Measurements from ENCODE around the gene AHRR.
"Not testable (repeated sequence)": the region's sequence is repeated elsewhere in the genome, so short reads cannot be mapped to it uniquely, and the experiment has no call there.

The AHRR gene

GRCh38 chr5:475704-476101 is 154.2 kb downstream of the AHRR start:
- DNase-seq (ENCODE audit: low spot score): no peak

- no peak for DNase-seq (ENCODE audit: low spot score)
Measured at GRCh38 chr5:476102-476813, 154.7 kb downstream of the AHRR start.

- no peak for DNase-seq (ENCODE audit: low spot score)
Measured at GRCh38 chr5:476814-477175, 155.3 kb downstream of the AHRR start.

- DNase-seq (ENCODE audit: low spot score): no peak
Measured at GRCh38 chr5:477247-477646, 155.7 kb downstream of the AHRR start.

GRCh38 chr5:477871-478270 is 156.4 kb downstream of the AHRR start:
- no peak for DNase-seq (ENCODE audit: low spot score)

GRCh38 chr5:478369-478981 is 157.0 kb downstream of the AHRR start:
- no peak for DNase-seq (ENCODE audit: low spot score)

- DNase-seq (ENCODE audit: low spot score): no peak
Measured at GRCh38 chr5:478982-479535, 157.5 kb downstream of the AHRR start.

- no peak for DNase-seq (ENCODE audit: low spot score)
Measured at GRCh38 chr5:479566-480319, 158.2 kb downstream of the AHRR start.

GRCh38 chr5:481347-481746 is 159.8 kb downstream of the AHRR start:
- DNase-seq (ENCODE audit: low spot score): no peak

GRCh38 chr5:482021-482420 is 160.5 kb downstream of the AHRR start:
- no peak for DNase-seq (ENCODE audit: low spot score)

GRCh38 chr5:482506-482905 is 161.0 kb downstream of the AHRR start:
- no peak for DNase-seq (ENCODE audit: low spot score)

GRCh38 chr5:483011-483410 is 161.5 kb downstream of the AHRR start:
- no peak for DNase-seq (ENCODE audit: low spot score)

GRCh38 chr5:483434-484140 is 162.1 kb downstream of the AHRR start:
- no peak for DNase-seq (ENCODE audit: low spot score)

GRCh38 chr5:484556-484955 is 163.0 kb downstream of the AHRR start:
- no peak for DNase-seq (ENCODE audit: low spot score)

GRCh38 chr5:485113-485945 is 163.8 kb downstream of the AHRR start:
- DNase-seq (ENCODE audit: low spot score): no peak

GRCh38 chr5:485946-486491 is 164.5 kb downstream of the AHRR start:
- no peak for DNase-seq (ENCODE audit: low spot score)

- not testable (repeated sequence) for DNase-seq (ENCODE audit: low spot score)
Measured at GRCh38 chr5:486597-486996, 165.1 kb downstream of the AHRR start.
